Endothelial cell of umbilical vein (primary cell): ENCODE measurements around the gene QSER1.

Experiments
- CTCF ChIP-seq, 2 donors: IDR thresholded peaks; 1 replicate in 1 of 2; 2 replicates in 1 of 2; pipeline ENCODE4 v1.5.1; 2011; ENCODE audit warnings: low read length in 2 of 2, mild to moderate bottlenecking in 2 of 2, moderate library complexity in 2 of 2, control low read depth in 1 of 2, inconsistent platforms in 1 of 2, low read depth in 1 of 2; ENCODE audit not compliant: insufficient read depth in 1 of 2; ENCODE audit errors: extremely low read depth in 1 of 2
- FOS ChIP-seq: IDR thresholded peaks from 2 replicates; pipeline ENCODE4 v1.6.1; 2011; ENCODE audit warnings: mild to moderate bottlenecking, low read length, moderate library complexity, borderline replicate concordance; ENCODE audit not compliant: insufficient read depth
- JUN ChIP-seq: IDR thresholded peaks from 2 replicates; pipeline ENCODE4 v1.6.1; 2011; ENCODE audit warnings: borderline replicate concordance, low read depth; ENCODE audit not compliant: insufficient read length, insufficient read depth
- POLR2A ChIP-seq: IDR thresholded peaks from 2 replicates; pipeline ENCODE4 v1.6.1; 2012; ENCODE audit warnings: low read depth, mild to moderate bottlenecking, control low read depth, low read length
- POLR2AphosphoS5 ChIP-seq: IDR thresholded peaks from 2 replicates; pipeline ENCODE4 v1.6.1; 2012; ENCODE audit warnings: low read depth, mild to moderate bottlenecking, control low read depth, low read length, moderate library complexity; ENCODE audit not compliant: insufficient read depth

- TF ChIP-seq CTCF (IDR thresholded peaks at IDR 0.05; ENCODE audit: extremely low read depth in 1 of 2, insufficient read depth in 1 of 2, low read depth in 1 of 2, low read length in 2 of 2): no peak
- no peak for TF ChIP-seq POLR2AphosphoS5
- no peak for TF ChIP-seq FOS
- no peak for TF ChIP-seq POLR2A
- no peak for TF ChIP-seq JUN
These were observed 126.2 kb downstream of the QSER1 start for GRCh38 chr11:33018840-33019239.
